Measurements from ENCODE around the gene PHF21A.

Gene PHF21A

DNA sequence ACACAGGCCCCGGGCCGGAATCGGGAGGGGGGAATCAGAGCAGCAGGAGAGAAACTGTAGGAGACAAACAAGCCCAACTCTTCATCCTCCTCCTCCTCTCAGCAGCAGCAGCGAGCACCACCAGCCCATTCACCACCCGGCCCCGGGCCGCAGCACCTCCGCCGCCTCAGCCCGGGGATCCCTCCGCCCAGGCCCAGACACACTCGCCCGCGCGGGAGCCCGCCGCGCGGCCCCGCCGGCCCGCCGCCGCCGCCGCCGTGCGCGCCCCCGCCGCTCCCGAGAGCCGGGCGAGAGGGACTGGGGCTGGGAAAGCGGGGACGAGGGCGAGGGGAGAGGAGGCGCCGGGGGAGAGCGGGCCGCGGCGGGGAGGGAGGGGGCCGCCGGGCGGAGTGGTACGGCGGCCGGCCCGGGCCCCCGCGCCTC lies at the start of gene PHF21A:
Gene PHF21A, minus strand, starts transcription at position 154 of the 423 bp plus-strand sequence. CDS start 37,235 bp downstream, outside the sequence.
- DNase-seq, result peak; percentile 35

DNA sequence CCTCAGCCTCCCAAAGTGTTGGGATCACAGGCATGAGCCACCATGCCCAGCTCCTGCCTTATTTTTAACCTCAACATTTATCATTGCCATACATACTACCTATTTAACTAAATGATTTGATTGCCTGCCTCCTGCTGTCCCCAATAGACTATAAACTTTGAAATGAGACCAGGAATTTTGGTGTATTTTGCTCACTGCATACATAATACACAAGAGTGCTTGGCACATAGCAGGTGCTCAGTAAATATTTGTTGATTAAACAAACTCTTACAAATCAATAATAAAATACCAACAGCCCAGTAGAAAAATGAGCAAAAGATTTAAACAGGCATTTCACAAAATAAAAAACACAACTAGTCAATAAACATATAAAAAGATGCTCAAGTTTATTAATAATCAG lies 49.5 kb upstream of the PHF21A start:
- no peak for DNase-seq

DNA sequence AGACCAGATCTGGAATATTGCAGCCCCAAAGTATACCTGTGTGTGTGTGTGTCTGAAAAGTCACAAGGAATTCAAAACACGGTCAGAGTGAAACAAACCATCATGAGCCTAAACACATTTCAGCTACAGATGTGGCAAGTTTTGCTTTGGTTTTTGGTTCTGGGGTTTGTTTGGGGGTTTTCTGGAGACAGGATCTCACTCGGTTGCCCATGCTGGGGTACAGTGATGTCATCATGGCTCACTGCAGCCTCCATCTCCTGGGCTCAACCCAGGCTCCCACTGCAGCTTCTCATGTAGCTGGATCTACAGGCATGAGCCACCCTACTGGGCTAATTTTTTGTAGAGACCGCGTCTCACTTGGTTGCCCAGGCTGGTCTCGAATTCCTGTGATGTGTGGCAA lies 41.4 kb upstream of the PHF21A start:
- no peak for DNase-seq

DNA sequence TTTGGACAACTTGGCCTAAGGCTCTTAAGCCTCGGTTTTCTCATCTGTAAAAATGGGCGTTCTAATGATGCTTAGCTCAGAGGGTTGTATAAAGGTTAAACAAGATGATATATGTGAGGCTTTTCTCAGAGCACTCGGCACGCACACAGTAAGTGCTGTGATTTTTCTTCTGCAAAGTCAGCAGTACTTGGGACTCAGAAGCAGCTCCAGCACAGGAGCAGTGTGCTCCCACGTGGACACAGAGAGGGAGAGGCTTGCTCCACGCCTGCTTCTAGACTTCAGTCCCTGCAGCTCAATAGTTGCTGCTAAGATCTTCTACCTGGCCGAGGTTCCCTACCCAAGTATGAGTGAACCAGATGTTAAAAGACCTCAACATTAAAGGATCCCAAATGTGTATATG lies 39.9 kb upstream of the PHF21A start:
- DNase-seq, result no peak

DNA sequence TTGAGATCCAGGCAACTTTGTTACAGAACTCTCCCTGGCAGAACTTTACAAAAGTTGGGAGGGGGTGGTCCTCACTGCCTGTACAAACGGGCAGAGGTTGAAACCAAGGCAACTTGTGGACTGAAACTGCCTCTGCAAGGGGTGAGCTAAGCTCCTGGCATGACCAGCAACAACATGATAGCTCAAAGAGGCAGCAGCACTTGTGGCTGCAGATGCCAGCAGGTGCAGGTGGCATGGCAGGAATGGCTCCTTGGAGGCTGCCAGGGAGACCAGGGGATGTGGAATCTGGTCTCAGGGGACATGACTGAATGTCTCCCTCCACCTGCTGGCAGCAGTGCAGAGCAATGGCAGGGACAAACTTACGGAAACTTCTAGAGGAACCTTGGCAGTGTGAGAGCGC lies 38.8 kb upstream of the PHF21A start:
- DNase-seq, result no peak

DNA sequence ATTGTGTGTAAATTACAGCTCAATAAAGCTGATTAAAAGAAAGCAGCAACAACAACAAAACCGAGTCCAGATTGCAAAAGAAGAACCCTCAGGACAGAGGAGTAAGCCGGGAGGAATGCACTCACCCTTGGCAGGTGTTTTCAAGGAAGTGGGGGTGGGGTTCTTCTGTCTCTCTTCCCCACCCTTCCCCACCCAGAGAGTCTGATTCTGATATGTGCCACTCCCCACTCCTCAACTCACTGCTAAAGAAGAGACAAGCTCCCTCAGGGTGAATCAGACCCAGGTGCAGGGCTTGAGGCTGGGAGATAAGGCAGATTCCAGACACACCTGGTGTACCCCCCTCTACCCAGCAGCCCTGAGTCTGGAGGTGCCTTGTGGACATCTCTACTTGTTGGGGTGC lies 38.4 kb upstream of the PHF21A start:
- DNase-seq, result no peak

DNA sequence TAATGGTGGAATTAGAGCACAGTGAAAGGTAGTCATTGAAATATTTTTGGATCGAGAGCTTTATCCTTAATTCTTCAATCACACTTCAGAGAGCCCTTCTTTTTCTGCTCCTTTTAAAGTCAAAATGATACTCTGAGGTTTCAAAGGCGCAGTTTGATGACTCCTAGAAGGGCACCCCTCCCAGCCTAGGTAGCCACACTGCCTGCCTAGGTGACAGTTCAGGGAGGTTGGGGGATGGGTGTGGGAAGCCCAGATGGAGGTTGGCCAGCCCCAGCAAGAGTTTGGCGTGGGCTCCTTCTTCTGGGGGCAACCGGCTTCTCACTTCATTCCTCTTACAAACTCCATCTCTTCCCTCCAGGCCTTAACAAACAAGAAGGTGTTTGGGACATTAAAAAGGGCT lies 28.6 kb upstream of the PHF21A start:
- no peak for DNase-seq

DNA sequence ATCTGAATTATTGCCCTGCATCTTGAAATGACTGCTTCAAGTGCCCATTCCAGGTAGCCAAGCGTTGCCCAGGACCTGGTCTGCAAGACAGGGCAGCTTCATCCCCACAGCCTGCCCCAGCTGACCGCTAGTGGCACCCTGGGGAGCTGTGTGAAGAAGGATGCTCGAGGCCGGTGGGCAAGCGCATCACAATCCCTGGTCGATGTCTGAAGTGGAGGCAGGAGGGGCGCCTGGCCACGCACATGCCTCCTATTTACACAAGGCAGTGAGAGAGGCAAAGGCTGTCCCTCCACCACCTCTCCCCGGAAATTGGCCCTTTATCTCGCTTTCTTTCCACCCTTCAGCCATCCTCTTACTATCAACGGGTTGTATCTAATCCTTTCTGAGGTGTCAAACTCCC lies 28.1 kb upstream of the PHF21A start:
- no peak for DNase-seq

DNA sequence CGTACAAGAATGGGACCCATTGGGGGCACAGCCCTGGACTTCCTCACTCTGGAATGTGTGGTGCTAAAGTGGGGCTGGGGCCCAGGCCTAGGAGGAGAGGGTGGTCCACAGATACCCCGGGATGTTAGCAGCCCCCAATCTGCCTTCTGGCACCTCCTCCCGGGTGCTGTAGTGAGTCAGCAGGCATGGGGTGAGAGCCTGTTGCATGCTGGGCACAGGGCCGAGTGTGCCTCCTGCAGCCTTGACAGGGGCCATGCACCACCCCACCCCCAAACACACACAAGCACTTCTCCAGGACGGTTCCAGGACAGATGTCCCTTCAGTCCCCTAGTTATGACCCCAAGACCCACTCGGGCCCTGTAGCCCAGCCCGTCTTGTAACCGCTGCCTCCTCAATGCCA lies 23.5 kb upstream of the PHF21A start:
- no peak for DNase-seq

DNA sequence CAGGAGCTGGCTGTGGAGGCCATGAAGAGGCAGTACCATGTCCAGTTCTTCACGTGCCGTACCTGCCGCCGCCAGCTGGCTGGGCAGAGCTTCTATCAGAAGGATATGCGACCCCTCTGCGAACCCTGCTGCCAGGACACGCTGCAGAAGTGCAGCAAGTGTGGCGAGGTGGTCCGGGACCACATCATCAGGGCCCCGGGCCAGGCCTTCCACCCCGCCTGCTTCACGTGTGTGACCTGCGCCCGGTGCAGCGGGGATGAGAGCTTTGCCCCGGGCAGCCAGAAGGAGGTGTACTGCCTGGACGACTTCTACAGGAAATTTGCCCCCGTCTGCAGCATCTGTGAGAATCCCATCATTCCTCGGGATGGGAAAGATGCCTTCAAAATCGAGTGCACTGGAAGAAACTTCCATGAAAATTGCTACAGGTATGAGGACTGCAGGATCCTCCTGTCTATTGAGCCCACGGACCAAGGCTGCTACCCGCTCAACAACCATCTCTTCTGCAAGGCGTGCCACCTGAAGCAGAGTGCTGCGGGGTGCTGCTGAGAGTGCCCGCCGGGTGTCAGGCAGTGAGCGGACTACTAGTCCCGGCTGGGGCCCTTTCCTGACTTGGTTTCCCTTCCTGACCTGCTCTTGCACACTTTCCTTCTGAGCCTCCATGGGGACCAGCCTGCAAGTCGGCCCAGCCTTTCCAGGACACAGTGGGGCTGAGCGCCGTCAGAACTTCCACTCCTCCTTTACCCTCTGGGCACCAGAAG lies 22.0 kb upstream of the PHF21A start:
- DNase-seq, result no peak

DNA sequence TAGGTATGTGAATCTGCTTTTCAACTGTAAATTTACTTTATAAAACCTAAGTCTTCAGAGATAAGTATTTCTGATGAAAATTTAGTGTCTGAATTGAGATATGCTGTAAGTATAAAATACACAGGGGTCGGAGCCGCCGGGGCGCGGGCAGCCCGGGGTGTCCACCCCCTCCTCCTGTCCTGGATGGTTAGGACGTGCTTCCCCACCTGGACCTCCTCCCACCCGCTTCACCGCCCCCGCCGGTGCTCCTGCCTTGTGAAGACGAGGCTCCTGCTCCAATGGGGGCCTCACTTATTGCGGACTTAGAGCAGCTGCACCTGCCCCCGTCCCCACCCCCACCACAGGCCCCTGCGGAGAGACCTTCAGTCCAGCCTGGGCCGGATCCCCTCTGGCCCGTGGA lies 21.3 kb upstream of the PHF21A start:
- no peak for DNase-seq

DNA sequence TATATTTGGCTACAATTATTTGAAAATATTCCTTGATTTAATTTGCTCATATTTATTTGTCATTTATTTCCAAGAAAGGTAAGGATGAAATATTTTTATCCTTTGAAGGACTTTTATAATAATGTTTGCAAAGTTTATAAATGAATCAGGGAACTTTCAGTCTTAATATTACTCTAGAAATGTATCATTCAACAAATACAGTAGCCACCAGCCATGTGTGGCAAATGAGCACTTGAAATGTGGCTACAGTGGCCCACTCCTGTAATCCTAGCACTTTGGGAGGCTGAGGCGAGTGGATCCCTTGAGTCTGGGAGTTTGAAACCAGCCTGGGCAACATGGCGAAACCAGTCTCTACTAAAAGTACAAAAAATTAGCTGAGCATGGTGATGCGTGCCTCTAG lies 20.3 kb upstream of the PHF21A start:
- no peak for DNase-seq

DNA sequence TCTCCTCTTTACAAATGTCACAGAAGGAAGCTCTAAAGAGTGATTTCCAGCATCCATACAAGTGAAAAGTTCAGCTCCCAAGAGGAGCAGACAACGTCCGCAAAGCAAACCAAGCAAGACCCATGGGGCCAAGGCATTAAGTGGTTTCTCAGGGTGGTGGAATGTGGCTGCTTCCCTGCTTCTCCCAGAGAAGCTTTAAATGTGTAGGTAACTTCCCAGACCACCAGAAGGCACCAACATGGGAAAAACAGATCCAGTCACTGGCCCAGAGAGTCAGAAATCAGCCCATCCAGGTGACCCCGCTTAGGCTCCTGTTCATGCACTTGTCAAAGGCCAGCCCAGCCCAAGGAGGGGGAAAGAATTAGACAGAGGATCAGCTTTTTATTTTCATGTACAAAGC lies 13.3 kb upstream of the PHF21A start:
- DNase-seq, result no peak

DNA sequence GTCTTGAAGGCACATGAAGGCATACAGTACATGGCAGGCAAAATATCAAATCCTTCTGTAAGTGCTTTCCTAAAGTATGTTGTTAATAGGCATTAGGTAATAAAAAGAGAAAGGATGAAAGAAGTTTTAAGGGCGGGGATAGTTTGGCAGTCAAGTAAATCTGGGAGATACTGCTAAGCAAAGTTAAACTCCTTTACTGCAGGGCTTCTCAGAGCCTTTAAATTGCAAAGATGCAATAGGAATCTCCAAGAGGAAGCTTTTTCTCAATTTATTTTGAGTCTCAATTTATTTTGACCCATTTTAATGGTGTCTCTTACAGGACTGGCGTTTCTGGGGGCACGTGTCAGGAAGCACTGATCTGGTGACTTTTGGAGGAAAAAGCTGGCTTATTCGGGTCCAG lies 12.8 kb upstream of the PHF21A start:
- no peak for DNase-seq

DNA sequence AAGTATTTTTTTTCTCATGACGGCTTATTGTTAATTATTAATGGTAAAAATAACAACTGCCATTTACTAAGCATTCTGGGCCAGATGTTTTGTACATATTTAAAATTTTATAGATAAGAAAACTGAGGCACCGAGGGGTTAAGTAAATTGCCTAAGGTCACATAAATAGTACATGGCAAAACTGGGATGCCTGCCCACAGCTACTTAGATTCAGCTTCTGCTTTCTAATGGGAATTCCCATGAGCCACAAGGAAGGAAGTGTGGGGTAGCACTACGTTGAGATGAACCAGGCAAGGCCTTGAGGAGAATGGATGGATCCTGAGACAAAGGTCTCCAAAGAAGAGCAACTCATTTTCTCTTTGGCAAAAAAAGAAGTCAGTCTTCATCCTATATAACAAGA lies 11.9 kb upstream of the PHF21A start:
- no peak for DNase-seq

DNA sequence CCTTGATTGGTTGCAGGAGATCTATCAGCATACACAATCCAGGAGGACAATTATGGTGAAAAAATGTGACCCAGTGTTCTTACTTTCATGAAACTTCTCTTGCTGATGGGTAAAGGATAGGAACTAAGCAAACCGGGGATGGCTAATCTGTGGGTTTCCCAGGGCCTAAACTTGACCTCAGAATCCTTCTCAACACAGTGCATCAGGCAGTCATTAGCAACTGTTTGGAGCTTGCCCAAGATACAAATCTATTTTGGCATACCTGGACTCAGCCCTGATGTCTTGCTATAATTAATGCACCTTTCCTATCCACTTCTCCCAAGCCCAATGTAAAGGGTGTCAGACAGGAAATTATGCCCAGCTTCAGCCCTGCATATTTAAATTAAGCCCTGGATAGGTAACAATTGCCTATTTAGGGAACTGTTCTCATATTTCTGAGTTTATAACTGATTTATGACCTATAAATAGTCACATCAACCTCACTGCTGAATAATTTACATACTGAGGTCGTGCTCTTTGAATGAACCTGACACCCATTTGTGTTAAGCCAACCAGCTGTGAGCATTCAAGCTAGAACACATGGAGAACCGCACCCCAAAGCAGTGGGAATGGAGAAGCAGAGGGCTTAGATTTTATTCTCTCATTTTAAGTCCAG lies 9.2 kb upstream of the PHF21A start:
- no peak for DNase-seq

DNA sequence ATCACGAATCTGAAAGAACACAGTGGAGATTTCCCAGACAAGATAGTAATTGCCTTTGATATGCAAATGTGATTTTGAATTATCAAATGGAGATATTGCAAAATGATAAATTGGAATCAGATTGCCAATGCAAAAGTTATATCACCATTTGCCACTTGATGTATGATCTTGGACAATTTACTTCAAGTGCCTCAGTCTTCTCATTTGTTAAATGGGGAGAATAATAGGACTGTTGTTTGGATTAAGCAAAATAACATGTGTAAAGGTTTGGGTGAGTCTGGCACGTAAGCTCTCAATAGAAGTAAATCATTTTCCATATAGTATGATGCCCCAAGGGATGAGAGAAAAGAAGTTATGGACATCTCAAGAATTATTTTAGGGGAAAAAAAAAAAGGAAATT lies 7.9 kb upstream of the PHF21A start:
- no peak for DNase-seq

DNA sequence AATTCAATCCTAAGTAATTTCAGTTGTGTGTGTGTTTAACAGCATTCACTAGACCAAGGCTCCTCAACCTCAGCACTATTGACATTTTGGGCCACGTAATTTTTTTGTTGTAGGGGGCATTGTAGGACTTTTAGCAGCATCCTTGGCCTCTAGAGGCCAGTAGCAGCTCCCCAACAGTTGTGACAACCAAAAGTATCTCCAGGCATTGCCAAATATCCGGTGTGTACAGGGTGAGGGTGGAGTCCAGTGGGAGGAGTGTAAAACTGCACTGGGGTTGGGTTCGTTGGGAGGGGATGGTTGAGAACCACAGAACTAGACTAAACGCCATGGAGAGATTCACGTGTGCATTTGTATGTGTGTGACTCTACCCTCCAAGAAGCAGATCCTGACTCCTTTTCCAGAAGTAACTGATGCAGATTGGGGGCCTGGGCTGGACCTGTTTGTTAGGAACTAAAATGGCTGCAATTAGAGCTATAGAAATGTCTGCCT lies 5.9 kb upstream of the PHF21A start:
- peak; percentile 79 for DNase-seq

DNA sequence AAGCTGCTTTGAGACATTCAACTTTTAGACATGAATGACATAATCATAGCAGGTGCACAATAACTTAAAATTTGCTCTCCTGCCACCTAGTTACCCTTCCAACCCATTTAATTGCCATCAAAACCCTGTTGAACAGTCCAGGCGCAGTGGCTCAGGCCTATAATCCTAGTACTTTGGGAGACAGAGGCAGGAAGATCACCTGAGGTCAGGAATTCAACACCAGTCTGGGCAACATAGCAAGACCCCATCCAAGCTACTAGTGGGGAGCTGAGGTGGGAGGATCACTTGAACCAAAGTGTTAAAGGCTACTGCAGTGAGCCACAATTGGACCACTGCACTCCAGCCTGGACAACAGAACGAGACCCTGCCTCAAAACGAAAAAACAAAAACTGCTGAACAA lies 4.0 kb upstream of the PHF21A start:
- no peak for DNase-seq

DNA sequence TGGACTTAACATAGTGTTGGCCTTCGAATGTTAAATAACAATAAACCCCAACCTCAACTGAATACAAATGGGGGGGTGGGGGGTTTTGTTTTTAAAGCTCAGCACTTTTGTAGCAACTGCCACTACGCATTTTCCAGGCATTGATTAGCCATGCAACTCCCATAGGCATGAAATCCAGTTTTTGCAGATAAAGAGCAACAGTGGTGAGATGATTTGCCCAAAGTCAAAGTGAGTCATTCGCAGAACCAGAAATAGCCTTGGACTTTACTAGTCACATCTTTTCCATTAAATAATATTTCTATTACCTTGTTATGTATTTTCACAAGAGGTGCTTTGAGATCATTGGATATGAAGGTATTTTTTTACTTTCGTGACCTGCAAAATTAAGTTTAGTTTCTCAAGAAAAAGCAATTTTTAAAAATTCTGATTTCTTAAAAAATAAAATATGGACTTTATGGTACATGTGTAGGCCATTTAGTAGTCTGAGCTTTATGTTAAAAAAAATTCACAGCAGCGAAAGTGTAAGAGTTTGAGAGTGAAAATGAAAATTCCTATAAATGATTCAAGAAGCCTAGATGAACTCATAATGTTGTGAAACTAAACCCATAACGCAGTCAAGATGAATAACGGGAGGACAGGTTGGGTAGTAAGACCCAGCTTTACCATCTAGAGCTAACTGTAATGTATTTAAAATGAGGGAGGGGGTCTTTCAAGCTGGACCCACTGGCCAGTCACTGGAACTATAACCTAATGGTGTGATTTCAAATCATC lies 1.9 kb upstream of the PHF21A start:
- DNase-seq, result no peak

DNA sequence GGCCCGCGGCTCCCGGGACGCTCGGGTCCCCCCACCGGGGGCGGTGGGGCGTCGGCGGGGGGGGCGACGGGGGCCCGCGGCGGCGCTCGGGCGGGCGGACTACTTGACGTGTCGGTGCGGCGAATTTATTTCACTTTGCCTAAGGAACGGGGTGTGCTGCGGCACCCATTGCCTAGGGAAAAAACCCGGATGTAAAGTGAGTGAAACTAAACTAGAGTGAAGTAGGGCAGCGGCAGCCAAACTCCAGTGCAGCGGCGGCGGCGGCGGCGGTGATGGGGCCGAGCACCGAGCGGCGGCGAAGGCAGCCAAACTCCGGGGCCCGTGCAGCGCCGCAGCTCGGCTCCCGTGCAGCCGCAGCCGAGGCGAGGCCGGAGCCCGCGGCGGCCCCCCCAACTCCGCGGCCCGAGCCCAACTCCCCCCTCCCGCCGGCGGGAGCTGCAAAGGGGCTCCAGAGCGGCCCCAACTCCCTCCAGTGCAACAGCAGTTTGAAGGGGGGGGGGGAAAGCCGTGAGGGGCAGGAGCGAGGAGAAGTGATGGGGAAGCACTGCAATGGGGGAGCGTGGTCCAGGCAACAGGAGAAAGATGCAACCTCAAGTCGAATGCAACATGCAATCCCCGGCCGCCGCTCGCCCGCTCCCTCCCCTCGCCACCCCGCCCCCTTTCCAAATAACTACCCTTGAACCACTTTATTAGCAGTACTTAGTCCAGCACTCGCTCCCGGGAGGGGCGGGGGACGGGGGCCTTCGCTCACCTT lies 647 bp upstream of the PHF21A start:
- peak; percentile 39 for DNase-seq

DNA sequence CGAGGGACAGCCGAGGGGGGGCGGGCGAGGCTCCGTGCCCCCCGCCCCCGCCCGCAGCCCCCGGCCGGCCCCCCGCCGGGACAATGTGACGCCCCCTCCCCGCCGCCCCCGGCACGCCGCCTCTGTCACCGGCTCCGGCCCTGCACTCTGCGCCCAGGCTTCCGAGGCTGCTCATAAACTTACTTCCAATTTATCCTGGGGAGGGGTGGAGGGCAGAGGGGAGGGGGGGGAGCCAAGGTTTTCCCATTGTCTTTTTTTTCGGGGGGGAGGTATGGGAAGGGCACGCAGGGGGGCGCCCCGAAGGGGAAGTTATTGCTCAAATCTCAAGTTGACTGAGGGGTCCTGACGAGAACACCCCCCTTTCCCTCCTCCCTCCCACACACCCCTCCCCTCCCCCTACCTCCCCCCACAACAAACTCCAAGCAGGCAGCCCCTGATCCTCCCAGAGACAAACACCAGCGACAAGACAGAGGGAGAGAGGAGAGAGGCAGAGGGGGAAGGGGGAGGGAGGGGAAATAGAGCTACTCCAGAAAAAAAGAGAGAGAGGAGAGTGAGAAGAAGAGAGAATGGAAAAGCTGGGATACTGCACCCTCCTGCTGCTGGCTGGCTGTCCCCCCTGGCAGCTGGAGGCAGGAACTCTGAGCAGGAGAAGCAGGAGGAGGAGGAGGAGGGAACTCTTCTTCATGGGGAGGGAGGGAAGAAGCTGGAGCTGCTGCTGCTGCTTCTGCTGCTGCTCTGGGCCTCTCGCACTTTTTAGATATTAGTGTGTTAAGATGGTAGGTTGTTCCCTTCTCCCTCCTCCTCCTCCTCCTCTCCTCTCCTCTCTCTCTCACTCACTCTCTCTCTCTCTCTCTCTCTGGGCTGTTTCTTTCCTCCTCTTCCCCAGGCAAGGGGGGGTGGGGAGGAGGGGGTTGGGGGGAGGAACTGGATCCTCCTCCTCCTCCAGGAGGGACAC lies 631 bp downstream of the PHF21A start:
- peak; percentile 35 for DNase-seq

All from GF-D8 (cell line).